Measurements from ENCODE around the gene DHX40.

GRCh38 chr17:59607061-59607460, 41.7 kb downstream of the DHX40 start:
- TF ChIP-seq SUZ12 (IDR thresholded peaks at IDR 0.05; ENCODE audit: extremely low read depth, insufficient read depth, insufficient read length): no peak
- no peak for TF ChIP-seq ZNF274 (IDR thresholded peaks at IDR 0.05; ENCODE audit: low read depth, low read length)
- no peak for TF ChIP-seq YY1 (IDR thresholded peaks at IDR 0.05; ENCODE audit: insufficient read depth, insufficient read length)
